Tibial nerve (tissue), 3 donors: ENCODE data around the gene FAM163B.

Experiments used
- CTCF ChIP-seq, 5 experiments: fragments of 200-600 bp in 3 of 5; fragments of 450-650 bp in 2 of 5; sonication (generic) in 3 of 5; IDR thresholded peaks; one replicate each; pipeline ENCODE4 v1.5.1; 2016 to 2019; ENCODE audit warnings: antibody characterized with exemption in 5 of 5, mild to moderate bottlenecking in 3 of 5, moderate library complexity in 2 of 5
- POLR2A ChIP-seq, 2 donors: fragments of 450-650 bp; IDR thresholded peaks; one replicate each; pipeline ENCODE4 v1.6.1; 2017; ENCODE audit warnings: antibody characterized with exemption in 2 of 2, mild to moderate bottlenecking in 2 of 2, moderate library complexity in 2 of 2

DNA sequence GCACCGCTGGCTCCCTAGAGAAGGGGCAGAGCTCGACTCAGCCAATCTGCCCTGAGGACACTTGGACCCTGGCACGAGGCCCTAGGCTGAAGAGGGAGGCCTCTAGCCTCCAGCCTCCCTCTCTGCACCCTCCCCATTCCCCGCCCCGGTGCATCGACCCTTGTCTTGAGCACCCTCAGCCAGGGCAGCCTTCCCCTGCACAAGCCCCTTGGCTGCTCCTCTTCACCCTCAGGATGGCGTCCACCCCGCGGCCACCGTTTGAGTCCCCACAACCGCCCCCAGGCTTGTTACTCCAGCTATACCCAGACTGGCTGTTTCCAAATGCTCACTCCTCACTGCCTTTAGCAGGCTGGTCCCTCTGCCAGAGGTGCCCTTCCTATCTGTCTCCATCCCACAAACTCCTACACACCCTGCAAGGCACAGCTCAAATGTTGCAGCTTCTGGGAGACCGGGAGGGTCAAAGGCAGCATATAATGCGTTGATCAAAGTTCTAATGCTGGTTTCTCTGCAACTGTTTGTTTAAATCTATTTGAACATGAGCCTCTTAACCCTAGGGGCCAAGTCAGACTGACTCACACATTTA lies 6.5 kb upstream of the FAM163B start:
- no peak for TF ChIP-seq CTCF (IDR thresholded peaks at IDR 0.05)
- TF ChIP-seq POLR2A (IDR thresholded peaks at IDR 0.05) = no peak
